HEK293T (cell line): ENCODE data around the gene KCNJ10.

Experiments
- CTCF ChIA-PET: fragments of 350-600 bp; formaldehyde crosslinking; extraction: SDS; loops from one replicate; lab custom pipeline; 2021; ENCODE audit warnings: antibody characterized with exemption, inconsistent platforms; lab: Yijun Ruan, JAX
- POLR2A ChIA-PET: fragments of 350-600 bp; formaldehyde crosslinking; extraction: SDS; loops from one replicate; lab custom pipeline; 2020; ENCODE audit warnings: antibody characterized with exemption, inconsistent platforms; lab: Yijun Ruan, JAX
- DNase-seq: peaks from one replicate; pipeline ENCODE4 v3.0.0; 2012; ENCODE audit warnings: mixed read lengths; ENCODE audit errors: extremely low spot score
- ARNT ChIP-seq: fragments of 450-650 bp; IDR thresholded peaks from 2 replicates; pipeline ENCODE4 v1.6.1; 2017; ENCODE audit warnings: mild to moderate bottlenecking
- BHLHE40 ChIP-seq: fragments of 450-650 bp; IDR thresholded peaks from 2 replicates; pipeline ENCODE4 v1.6.1; 2016; ENCODE audit warnings: mild to moderate bottlenecking, moderate library complexity, borderline replicate concordance
- CTBP1 ChIP-seq: fragments of 450-650 bp; IDR thresholded peaks from 2 replicates; pipeline ENCODE4 v1.6.1; 2016; ENCODE audit warnings: borderline replicate concordance
- ELF4 ChIP-seq: fragments of 450-650 bp; IDR thresholded peaks from 2 replicates; pipeline ENCODE4 v1.6.1; 2017; ENCODE audit warnings: antibody characterized with exemption
- FOXA1 ChIP-seq: fragments of 450-650 bp; IDR thresholded peaks from 2 replicates; pipeline ENCODE4 v1.6.1; 2016; ENCODE audit warnings: mild to moderate bottlenecking
- FOXK2 ChIP-seq: fragments of 450-650 bp; IDR thresholded peaks from 2 replicates; pipeline ENCODE4 v1.6.1; 2016; ENCODE audit warnings: mild to moderate bottlenecking
- FOXM1 ChIP-seq: fragments of 450-650 bp; IDR thresholded peaks from 2 replicates; pipeline ENCODE4 v1.6.1; 2017; ENCODE audit warnings: mild to moderate bottlenecking, borderline replicate concordance
- HDGF ChIP-seq: fragments of 450-650 bp; IDR thresholded peaks from 2 replicates; pipeline ENCODE4 v1.6.1; 2017; ENCODE audit warnings: antibody characterized with exemption, borderline replicate concordance
- L3MBTL2 ChIP-seq: fragments of 450-650 bp; conservative IDR thresholded peaks from 2 replicates; pipeline ENCODE4 v1.6.1; 2016; ENCODE audit warnings: mild to moderate bottlenecking
- LEF1 ChIP-seq: fragments of 450-650 bp; IDR thresholded peaks from 2 replicates; pipeline ENCODE4 v1.6.1; 2017; ENCODE audit warnings: mild to moderate bottlenecking, borderline replicate concordance
- NFRKB ChIP-seq: fragments of 450-650 bp; IDR thresholded peaks from 2 replicates; pipeline ENCODE4 v1.6.1; 2016; ENCODE audit warnings: mild to moderate bottlenecking, moderate library complexity
- SP1 ChIP-seq: fragments of 450-650 bp; IDR thresholded peaks from 2 replicates; pipeline ENCODE4 v1.6.1; 2017
- SUZ12 ChIP-seq: fragments of 450-650 bp; IDR thresholded peaks from 2 replicates; pipeline ENCODE4 v1.6.1; 2016; ENCODE audit warnings: mild to moderate bottlenecking
- TARDBP ChIP-seq: fragments of 450-650 bp; IDR thresholded peaks from 2 replicates; pipeline ENCODE4 v1.6.1; 2016
- ZNF384 ChIP-seq: fragments of 450-650 bp; IDR thresholded peaks from 2 replicates; pipeline ENCODE4 v1.6.1; 2016
- TF ChIP-seq, protein P1 (sequence below): fragments of 450-650 bp; IDR thresholded peaks from 2 replicates; pipeline ENCODE4 v1.6.1; 2016

KCNJ10 gene

DNA sequence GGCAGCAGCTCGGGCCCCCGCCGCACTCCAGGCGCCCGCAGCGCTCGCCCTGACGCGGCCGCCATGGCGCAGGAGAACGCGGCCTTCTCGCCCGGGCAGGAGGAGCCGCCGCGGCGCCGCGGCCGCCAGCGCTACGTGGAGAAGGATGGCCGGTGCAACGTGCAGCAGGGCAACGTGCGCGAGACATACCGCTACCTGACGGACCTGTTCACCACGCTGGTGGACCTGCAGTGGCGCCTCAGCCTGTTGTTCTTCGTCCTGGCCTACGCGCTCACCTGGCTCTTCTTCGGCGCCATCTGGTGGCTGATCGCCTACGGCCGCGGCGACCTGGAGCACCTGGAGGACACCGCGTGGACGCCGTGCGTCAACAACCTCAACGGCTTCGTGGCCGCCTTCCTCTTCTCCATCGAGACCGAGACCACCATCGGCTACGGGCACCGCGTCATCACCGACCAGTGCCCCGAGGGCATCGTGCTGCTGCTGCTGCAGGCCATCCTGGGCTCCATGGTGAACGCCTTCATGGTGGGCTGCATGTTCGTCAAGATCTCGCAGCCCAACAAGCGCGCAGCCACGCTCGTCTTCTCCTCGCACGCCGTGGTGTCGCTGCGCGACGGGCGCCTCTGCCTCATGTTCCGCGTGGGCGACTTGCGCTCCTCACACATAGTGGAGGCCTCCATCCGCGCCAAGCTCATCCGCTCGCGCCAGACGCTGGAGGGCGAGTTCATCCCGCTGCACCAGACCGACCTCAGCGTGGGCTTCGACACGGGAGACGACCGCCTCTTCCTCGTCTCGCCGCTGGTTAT lies 14.2 kb upstream of the KCNJ10 start:
- POLR2A ChIA-PET: no interaction called here
- no peak for TF ChIP-seq FOXK2
- TF ChIP-seq, protein P1, sequence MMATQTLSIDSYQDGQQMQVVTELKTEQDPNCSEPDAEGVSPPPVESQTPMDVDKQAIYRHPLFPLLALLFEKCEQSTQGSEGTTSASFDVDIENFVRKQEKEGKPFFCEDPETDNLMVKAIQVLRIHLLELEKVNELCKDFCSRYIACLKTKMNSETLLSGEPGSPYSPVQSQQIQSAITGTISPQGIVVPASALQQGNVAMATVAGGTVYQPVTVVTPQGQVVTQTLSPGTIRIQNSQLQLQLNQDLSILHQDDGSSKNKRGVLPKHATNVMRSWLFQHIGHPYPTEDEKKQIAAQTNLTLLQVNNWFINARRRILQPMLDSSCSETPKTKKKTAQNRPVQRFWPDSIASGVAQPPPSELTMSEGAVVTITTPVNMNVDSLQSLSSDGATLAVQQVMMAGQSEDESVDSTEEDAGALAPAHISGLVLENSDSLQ: no peak
- no peak for TF ChIP-seq NFRKB
- no peak for TF ChIP-seq BHLHE40
- no peak for TF ChIP-seq HDGF
- TF ChIP-seq TARDBP: no peak
- no peak for TF ChIP-seq SP1
- TF ChIP-seq ARNT: no peak
- no peak for TF ChIP-seq FOXM1
- TF ChIP-seq FOXA1: no peak
- no peak for TF ChIP-seq CTBP1
- TF ChIP-seq LEF1: no peak
- TF ChIP-seq L3MBTL2: no peak
- no peak for TF ChIP-seq ZNF384
- TF ChIP-seq SUZ12: no peak
- no peak for TF ChIP-seq ELF4
- CTCF ChIA-PET: interaction anchor here (0.6 to 2.4 kb wide), 6 partner anchors 9 to 368 kb away, joined by 3 to 13 read pairs (median 4); partner anchors contain the start of gene DCAF8
- no peak for DNase-seq

DNA sequence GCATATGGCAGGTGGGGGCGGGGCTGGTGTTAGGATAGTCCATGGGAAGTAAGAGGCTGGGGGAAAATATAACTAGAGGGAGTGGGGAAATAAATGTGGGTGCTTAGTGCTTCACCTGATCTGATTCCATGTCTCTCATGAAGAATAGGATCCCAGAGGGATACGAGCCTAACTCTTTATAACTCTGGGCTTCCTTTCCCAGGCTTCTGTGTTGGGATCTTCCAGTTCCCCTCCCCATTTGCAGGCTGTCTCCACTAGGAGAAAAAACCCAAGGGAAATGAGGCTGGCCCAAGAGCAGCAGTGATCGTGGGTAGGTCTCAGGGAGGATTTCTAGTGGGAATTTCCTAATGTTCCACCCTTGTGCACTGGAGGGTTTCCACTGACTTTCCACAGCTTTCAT lies 13.0 kb upstream of the KCNJ10 start:
- ChIA-PET CTCF (interaction anchor here (1.5 kb wide), 1 partner anchor 25 kb away, joined by 3 read pairs; no protein-coding TSS in a partner anchor), POLR2A (no interaction called here)
- no peak for DNase-seq
- no peak for TF ChIP-seq SUZ12
- no peak for TF ChIP-seq HDGF
- TF ChIP-seq, protein P1: no peak
- TF ChIP-seq NFRKB: no peak
- no peak for TF ChIP-seq CTBP1
- no peak for TF ChIP-seq FOXK2
- TF ChIP-seq TARDBP: no peak
- TF ChIP-seq ZNF384: no peak
- TF ChIP-seq ARNT: no peak
- TF ChIP-seq L3MBTL2: no peak
- TF ChIP-seq FOXM1: no peak
- no peak for TF ChIP-seq ELF4

DNA sequence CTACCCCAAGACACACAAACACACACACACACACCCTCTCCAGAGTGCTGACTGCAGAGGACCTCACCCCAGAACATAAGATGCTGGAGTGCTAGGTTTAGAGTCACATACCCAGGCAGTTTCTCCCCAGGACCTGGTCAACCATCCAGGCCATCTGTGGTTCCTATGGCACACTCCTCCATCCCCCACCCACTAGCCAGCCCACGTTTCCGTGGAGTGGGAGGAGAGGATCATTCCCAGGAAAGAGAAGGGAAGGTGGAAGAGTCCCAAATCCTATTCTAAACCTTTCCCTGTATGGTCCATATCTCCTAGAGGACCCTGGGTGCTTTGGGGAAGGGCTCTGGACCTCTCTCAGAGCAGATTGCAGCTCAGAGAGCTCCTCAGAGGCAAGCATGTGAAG lies 12.5 kb upstream of the KCNJ10 start:
- TF ChIP-seq FOXA1 (no peak), LEF1 (no peak), FOXK2 (no peak), CTBP1 (no peak), HDGF (no peak), NFRKB (no peak), ZNF384 (no peak), ARNT (no peak), L3MBTL2 (no peak), TARDBP (no peak), SP1 (no peak), SUZ12 (no peak)
- TF ChIP-seq, protein P1: no peak
- ChIA-PET POLR2A (no interaction called here), CTCF (interaction anchor here (0.6 to 1.5 kb wide), 3 partner anchors 12 to 24 kb away, joined by 3 to 5 read pairs (median 3); no protein-coding TSS in a partner anchor)
- DNase-seq: no peak

DNA sequence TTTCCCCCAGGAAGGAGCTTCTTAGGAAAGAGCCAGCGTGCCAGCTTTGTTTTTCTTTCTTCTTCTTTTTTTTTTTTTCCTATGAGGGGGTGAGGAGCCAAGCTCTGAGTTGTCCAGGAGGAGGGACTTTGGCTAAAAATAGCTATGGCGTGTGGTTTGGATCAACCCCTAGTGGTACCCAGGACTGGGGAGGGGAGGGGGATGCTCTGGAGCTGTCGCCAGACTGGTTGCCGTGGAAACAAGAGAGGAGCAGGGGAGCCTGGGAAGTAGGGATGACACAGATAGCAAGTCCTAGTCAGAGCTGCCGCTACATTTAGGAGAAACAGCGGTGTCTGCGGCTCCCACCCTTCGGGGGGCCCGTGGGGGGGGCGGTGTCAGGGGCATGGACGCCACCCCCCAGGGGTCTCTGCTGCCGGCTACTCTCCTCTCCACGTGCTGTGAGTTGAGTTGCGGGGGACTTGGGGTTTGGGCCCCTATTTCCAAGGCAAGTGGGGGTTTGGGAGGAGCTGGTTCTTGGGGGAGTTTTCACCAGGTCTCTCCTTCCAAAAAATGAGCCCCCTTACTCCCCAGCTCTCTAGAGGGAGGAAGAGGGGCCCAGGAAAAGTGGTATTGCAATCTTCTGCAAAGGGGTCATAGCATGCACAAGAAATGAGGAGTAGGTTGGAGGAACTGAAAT lies 11.4 kb upstream of the KCNJ10 start, which contains the start of gene KCNJ9:
KCNJ9 (plus strand) TSS at position 278 of the 676 bp plus-strand sequence. CDS start 2,493 bp downstream, outside the sequence.
- ChIA-PET CTCF (interaction anchor here (0.6 to 1.4 kb wide), 6 partner anchors 11 to 147 kb away, joined by 3 to 12 read pairs (median 3); partner anchors contain the start of gene KCNJ10), POLR2A (interaction anchor here (1.4 kb wide), 1 partner anchor 49 kb away, joined by 3 read pairs; no protein-coding TSS in a partner anchor)
- no peak for DNase-seq
- TF ChIP-seq ARNT (no peak), SP1 (no peak), CTBP1 (no peak), ZNF384 (no peak), FOXK2 (no peak), FOXM1 (no peak), NFRKB (no peak), FOXA1 (no peak), LEF1 (no peak), L3MBTL2 (no peak), BHLHE40 (no peak), ELF4 (no peak)
- TF ChIP-seq, protein P1: no peak
